NCI-H187 treated with DMSO at 0.1 percent for 48 hours (cell line): ENCODE measurements around the gene MSH5.
"Not testable (repeated sequence)": the region's sequence is repeated elsewhere in the genome, so short reads cannot be mapped to it uniquely, and the experiment has no call there.

Experiments used
- DNase-seq: peaks from one replicate; lab custom pipeline; 2025; lab: John Stamatoyannopoulos, UW

Gene MSH5

GRCh38 chr6:31739639-31740396, at the start of gene MSH5:
Gene MSH5, plus strand, starts transcription at chr6:31740005. Its CDS starts 462 bp downstream, at chr6:31740467.
- peak; percentile 94 for DNase-seq

DNA sequence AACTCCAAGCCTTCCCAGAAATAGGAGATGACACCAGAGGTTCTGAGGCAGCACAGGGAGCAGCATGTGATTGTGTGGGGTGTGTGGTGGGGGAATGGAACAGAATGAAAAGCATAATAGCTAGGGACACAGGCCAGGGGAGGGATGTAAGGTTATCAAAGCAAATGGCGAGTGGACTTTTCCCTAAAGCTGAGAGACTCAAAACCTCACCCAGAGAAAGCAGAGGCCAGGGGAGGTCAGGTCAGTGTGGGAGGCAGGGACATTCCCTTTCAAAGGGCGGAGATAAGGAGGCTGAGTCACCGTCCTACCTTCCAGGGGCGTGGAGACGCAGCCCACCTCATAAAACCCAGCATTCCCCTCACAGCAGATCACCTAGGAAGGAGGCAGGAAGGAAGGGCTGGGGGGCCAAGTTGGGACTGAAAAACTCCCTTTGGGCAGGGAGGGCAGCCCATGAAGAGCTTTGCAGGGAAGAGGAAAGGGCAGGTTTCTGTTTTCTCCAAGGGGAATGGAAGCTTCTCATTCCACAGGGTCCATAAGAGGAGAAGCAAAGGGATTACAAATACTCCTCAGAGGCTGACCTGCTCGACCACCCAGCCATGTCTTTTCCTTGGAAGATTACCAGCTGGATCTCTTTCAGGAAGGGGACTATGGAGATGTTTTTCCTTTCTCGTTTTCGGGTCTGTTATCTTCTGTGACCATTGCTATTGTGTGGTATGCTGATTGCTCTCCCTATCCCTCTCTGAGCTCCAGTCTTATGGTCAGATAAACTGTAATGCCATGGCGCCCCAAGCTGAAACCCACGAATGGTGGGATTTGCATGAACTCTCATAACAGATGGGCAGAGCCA, 49.4 kb upstream of the MSH5 start:
- DNase-seq: no peak

GRCh38 chr6:31691078-31691463, 48.7 kb upstream of the MSH5 start:
- DNase-seq: no peak

DNA sequence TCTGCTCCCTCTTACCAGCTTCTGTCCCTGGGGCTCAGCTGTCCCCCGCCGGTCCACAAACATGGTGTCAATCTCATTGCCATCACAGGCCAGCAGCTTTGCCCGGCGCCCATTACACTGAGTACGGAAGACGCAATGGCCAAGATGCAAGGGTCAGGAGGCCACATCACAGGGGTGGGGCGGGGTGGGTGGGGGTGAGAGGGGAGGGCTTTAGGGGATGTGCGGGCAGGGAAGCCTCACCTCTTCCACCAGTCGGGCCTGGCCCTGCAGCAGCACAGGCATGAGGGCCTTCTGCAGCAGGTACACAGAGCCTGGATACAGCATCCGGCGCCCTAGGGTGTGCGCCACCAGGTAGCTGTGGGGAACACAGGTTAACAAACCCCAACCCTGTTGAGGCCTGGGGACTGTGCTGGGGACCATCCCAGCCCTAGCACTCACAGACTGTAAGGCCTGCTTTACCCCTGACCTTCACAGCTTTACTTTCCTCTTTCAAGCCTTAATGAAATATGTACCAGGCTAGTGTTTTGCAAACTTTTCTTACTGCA, 48.2 kb upstream of the MSH5 start:
- no peak for DNase-seq

GRCh38 chr6:31692353-31692752, 47.5 kb upstream of the MSH5 start:
- DNase-seq: no peak

DNA sequence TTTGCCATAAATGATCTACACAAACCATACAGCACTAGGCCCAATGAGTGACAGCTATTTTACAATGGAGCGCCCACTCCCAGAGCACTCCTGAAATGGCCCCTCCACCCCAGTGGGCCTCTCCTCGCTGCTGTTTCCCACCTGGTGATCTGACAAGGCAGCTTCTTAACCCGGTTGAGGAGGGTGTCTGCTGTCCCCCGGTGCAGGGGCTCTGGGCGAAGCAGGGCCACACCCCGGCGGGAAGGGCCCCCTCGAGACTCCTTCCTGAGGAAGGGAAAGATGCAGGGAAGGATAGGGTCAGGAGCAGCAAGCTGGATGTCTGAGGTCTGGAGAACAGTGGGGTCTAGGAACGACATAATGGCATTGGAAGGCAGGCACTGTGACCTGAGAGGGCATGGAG, 46.9 kb upstream of the MSH5 start:
- no peak for DNase-seq

DNA sequence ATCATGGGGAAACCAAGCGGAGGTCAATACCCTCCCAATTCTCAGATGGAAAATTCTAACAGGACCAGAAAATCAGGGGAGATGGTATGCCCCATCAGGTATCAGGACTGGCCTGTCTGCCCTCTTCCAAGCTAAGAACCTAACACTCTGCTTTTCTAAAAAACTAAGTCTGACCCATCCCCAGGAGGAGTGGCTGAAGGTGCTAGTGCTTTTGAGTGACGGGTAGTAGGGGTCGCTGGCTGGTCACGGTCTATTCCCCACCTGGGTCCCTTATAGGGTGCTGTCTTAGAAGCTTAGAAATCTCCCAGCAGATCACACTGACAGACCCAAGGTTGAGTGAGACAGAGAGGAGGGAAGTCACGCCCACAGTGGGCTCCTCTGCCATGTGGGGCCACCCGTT, 46.3 kb upstream of the MSH5 start:
- no peak for DNase-seq

- DNase-seq: no peak
Observed at GRCh38 chr6:31697555-31697954, 42.2 kb upstream of the MSH5 start.

GRCh38 chr6:31700740-31701401, 38.9 kb upstream of the MSH5 start:
- DNase-seq: no peak

DNA sequence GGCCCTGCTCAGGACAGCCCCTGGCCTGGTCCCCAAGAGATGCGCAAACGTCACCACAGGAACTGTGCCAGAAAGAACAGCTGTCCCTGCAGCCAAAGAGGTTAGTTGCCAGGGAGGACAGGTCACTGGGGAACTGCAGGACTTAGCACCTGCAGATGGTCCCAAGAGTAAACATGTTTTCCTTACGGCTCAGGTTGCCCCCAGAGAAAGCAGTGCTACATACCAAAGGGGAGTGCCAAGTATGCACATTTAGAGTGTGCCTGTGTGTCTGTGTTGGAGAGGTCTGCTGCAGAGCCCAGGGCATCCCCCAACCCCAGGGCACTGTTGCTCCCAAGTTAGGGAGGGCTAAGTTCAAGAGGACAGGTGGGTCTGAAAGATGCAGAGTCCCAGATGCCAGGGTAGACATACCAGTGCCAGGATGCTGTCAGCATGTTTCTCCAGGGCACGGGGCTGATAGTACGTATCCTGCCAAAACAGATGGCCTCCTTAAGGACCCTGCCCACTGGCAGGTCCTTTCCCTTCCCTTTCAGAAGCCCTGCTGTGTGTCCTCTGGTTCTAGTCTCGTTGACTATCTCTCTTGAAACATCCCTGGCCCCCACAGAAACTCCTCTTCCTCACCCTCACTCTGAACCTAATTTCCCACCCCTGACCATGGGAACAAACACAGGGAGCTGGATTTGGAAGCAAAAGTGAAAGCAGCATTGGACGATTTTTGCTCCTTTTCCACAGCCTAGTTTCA, 38.0 kb upstream of the MSH5 start:
- no peak for DNase-seq

DNA sequence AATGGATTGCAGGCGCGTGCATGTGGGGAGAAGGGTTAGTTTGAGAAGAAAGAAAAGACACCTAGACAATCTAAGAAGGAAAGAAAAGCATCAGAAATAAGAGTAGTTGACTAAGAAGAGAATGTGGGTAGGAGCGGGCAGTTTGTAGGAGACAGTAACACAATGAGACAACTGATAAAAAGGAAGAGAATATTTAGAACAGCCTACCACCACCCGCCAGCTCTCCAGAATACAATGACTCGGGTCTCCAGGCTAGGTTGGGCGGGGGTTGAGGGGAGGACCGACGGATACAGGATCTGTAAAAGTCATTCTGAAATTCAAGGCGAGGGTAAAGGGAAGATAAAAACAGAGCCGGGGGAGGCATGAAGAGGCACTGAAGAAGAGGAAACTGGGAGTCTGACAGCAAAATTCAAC, 37.4 kb upstream of the MSH5 start:
- no peak for DNase-seq

DNA sequence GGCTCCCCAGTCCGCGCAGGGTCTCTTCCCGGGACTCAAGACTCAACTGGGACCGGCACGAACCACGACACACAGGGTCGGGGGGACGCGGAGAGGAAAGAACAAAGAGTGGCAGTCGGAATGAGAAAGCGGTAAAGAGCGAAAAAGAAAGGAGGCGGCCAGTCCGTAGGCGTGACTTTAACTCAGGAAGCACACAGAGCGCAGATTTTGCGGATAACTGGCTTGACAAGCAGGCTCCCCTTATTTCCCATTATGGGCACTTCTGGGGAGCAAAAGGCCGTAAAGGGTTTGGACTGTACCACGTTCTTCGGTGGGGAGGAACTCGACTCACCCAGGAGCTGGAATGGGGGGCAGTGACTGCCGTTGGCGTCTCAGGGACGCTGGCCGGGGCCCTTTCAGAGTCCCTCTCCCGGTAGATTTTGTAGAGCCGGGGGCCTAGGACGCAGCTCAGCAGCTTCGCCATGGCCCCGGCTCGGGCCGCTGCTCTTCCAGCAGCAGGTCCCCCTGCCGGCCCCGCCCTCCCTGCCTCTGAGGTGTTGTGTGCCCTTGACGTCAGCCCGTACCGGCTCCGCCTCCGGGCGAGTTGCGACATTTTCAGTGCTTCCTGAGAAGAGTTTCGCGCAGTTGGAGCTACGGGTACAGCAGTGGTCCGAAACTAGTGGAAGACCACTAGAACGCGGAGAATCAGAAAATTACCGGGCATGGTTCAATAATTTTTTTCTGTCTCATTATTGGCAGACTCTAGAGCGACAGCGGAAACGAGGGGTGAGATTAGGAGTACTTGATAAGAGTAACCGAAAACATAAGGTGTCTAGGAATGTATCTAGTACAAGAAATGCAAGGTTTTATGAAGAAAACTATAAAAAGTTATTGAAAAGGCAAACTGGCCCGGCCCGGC, 36.7 kb upstream of the MSH5 start, which contains the start of gene ABHD16A:
Gene ABHD16A (minus strand): TSS at position 506 of the 898 bp plus-strand sequence. CDS start 43 bp downstream, at position 463.
- peak; percentile 57 for DNase-seq

- no peak for DNase-seq
Observed at GRCh38 chr6:31705931-31706330, 33.9 kb upstream of the MSH5 start.

GRCh38 chr6:31706599-31706998, 33.2 kb upstream of the MSH5 start, which contains the start of gene LY6G6F:
Gene LY6G6F, plus strand, starts transcription at chr6:31706866. Its CDS starts 41 bp downstream, at chr6:31706907.
- DNase-seq: no peak

DNA sequence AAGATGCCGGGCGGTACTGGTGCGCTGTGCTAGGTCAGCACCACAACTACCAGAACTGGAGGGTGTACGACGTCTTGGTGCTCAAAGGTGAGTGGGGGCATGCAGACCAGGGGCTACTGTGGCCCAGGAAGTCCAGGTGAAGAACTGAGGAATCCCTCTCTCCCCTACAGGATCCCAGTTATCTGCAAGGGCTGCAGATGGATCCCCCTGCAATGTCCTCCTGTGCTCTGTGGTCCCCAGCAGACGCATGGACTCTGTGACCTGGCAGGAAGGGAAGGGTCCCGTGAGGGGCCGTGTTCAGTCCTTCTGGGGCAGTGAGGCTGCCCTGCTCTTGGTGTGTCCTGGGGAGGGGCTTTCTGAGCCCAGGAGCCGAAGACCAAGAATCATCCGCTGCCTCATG, 32.1 kb upstream of the MSH5 start:
- DNase-seq: no peak

- DNase-seq: no peak
Observed at GRCh38 chr6:31708224-31708623, 31.6 kb upstream of the MSH5 start.

DNA sequence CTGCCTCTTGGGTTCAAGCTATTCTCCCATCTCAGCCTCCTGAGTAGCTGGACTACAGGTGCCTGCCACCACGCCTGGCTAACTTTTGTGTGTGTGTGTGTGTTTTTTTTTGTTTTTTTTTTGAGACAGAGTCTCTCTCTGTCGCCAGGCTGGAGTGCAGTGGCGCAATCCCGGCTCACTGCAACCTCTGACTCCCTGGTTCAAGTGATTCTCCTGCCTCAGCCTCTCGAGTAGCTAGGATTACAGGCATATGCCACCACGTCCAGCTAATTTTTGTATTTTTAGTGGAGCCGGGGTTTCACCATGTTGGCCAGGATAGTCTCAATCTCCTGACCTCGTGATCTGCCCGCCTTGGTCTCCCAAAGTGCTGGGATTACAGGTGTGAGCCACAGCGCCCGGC, 30.6 kb upstream of the MSH5 start:
- not testable (repeated sequence) for DNase-seq

- no peak for DNase-seq
Observed at GRCh38 chr6:31710523-31711219, 29.1 kb upstream of the MSH5 start.

DNA sequence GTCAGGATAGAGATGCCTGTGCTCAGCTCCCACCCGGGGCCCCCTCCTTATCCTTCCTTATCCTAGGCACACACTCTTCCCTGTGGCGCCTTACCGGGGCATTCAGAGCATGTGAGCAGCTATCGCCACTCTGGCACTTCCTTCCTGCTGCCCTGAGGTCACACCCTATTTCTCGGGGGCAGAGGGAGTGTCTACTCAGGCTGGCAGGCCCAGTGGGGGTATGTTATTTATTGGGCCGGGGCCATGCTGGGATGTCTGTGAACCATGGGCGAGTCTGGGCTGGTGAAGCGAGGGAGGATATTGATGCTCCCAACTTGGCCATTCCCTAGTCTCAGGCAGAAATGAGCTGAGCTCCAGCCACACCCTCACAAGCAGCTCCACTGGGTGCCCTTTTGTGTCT, 28.6 kb upstream of the MSH5 start:
- no peak for DNase-seq

DNA sequence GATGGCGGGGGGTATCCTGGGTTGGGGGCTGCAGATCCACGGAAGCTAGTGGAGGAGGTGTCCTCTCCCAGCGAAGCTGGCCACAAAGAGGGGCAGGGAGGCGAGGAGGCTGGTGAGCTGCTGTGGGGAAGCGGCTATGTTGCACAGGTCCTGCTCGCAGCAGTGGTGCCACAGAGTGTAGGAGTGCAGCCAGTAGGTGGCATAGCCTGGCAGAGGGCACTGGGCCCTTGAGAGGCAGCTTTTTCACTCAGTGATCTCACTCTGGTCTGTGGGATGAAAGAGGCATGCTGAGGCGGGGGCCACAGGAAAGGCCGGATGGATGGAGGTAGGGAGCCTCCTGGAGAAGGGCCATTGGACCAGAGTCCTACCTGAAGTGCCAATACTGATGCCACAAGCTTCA, 27.5 kb upstream of the MSH5 start:
- DNase-seq: no peak
